PC-9 (cell line): ENCODE data around the gene LRP1. TPM values are rescaled to one million over a fixed set of nuclear protein-coding genes. Genes with fewer than 3 reads are reported as not detected.

ENCODE experiments used
- BruUV-seq: library from RNA; stranded (reverse); fragments of 400-500 nt; replicated peaks from 2 replicates; lab custom pipeline; 2021; lab: Mats Ljungman, UMichigan
- CTCF ChIA-PET: fragments of 300-600 bp; sonication (Branson Sonifier 250); formaldehyde crosslinking; loops from one replicate; lab custom pipeline; 2022; ENCODE audit warnings: antibody characterized with exemption; lab: Charles Lee
- POLR2A ChIA-PET: fragments of 300-600 bp; sonication (Branson Sonifier 250); formaldehyde crosslinking; loops from one replicate; lab custom pipeline; 2022; ENCODE audit warnings: antibody characterized with exemption; ENCODE audit not compliant: unreplicated experiment; lab: Charles Lee
- DNase-seq, 2 experiments: peaks; one replicate each; pipeline versions ENCODE4 v3.0.0 to v3.0.0-alpha.2; 2015 to 2022; ENCODE audit warnings: mixed read lengths in 1 of 2
- H2AFZ ChIP-seq: fragments of 200-600 bp; sonication (generic); 2 replicates; pipeline ENCODE4 v1.8.1; 2017; ENCODE audit warnings: antibody characterized with exemption
- H3F3A ChIP-seq: fragments of 200-600 bp; sonication (generic); 2 replicates; pipeline ENCODE4 v1.8.1; 2017; ENCODE audit warnings: antibody characterized with exemption, mild to moderate bottlenecking, low read depth; ENCODE audit not compliant: insufficient read depth
- H3K27ac ChIP-seq: fragments of 200-600 bp; sonication (generic); 2 replicates; pipeline ENCODE4 v1.6.1; 2016; ENCODE audit warnings: mixed run types
- H3K27me3 ChIP-seq: fragments of 200-600 bp; sonication (generic); 2 replicates; pipeline ENCODE4 v1.6.1; 2016; ENCODE audit warnings: low read depth, mixed run types; ENCODE audit not compliant: insufficient read depth
- H3K36me3 ChIP-seq: fragments of 200-600 bp; sonication (generic); 2 replicates; pipeline ENCODE4 v1.6.1; 2016; ENCODE audit warnings: low read depth, mixed run types
- H3K4me1 ChIP-seq: fragments of 200-600 bp; sonication (generic); replicated peaks from 2 replicates; pipeline ENCODE4 v1.6.1; 2016; ENCODE audit warnings: mixed run types; ENCODE audit not compliant: insufficient read depth
- H3K4me2 ChIP-seq: fragments of 200-600 bp; sonication (generic); 2 replicates; pipeline ENCODE4 v1.6.1; 2017; ENCODE audit warnings: mixed run types
- H3K4me3 ChIP-seq: fragments of 200-600 bp; sonication (generic); 2 replicates; pipeline ENCODE4 v1.6.1; 2016; ENCODE audit warnings: mixed run types
- H3K79me2 ChIP-seq: fragments of 200-600 bp; sonication (generic); 2 replicates; pipeline ENCODE4 v1.6.1; 2017; ENCODE audit warnings: low read depth, mixed run types
- H3K9me2 ChIP-seq: fragments of 200-600 bp; sonication (generic); 2 replicates; pipeline ENCODE4 v1.8.1; 2017; ENCODE audit warnings: mild to moderate bottlenecking; ENCODE audit not compliant: insufficient read depth
- H3K9me3 ChIP-seq: fragments of 200-600 bp; sonication (generic); 2 replicates; pipeline ENCODE4 v1.8.1; 2016; ENCODE audit warnings: low read depth; ENCODE audit not compliant: insufficient read depth
- H4K20me1 ChIP-seq: fragments of 200-600 bp; sonication (generic); 2 replicates; pipeline ENCODE4 v1.8.1; 2017; ENCODE audit not compliant: insufficient read depth
- CTCF ChIP-seq: fragments of 200-600 bp; sonication (generic); conservative IDR thresholded peaks from 2 replicates; pipeline ENCODE4 v1.6.1; 2017; ENCODE audit warnings: mixed run types, antibody characterized with exemption, mild to moderate bottlenecking, moderate library complexity
- EZH2 ChIP-seq: fragments of 200-600 bp; sonication (generic); IDR thresholded peaks from 2 replicates; pipeline ENCODE4 v1.8.0; 2017; ENCODE audit warnings: antibody characterized with exemption, low read depth
- intact Hi-C: fragments of 100-400 bp; cut with micrococcal nuclease; formaldehyde crosslinking; loops from one replicate; pipeline ENCODE4 v1.10.0; 2022; ENCODE audit not compliant: unreplicated experiment
- total RNA-seq: library from RNA; stranded (reverse); gene quantifications from 2 replicates; pipeline ENCODE4 v1.2.3, GENCODE V29; 2021

LRP1 gene
- total RNA-seq, 1 experiment from 2014 or later: 51.4 TPM

- intact Hi-C loops: no loop called here
- no peak for TF ChIP-seq CTCF
- no peak for TF ChIP-seq EZH2
Measured at GRCh38 chr12:57230381-57231155, 102.3 kb downstream of the LRP1 start.

GRCh38 chr12:57231276-57232021 lies 103.2 kb downstream of the LRP1 start:
- H3K4me2 ChIP-seq: peak overlapping the region; percentile 97
- peaks cover 38% of the 10 kb centered on the region for H3K36me3 ChIP-seq
- POLR2A ChIA-PET: interaction anchor here (0.6 kb wide), 1 partner anchor 60 kb away, joined by 3 read pairs; no protein-coding TSS in a partner anchor
- no peaks in the 10 kb centered on the region for H3K9me3 ChIP-seq
- TF ChIP-seq EZH2: no peak
- TF ChIP-seq CTCF: no peak
- H3K27me3 ChIP-seq: no peaks in the 10 kb centered on the region
- intact Hi-C loops: no loop called here
- H3K4me1 ChIP-seq: peaks cover 30% of the 10 kb centered on the region
- DNase-seq: no peak
- H3K79me2 ChIP-seq: peaks cover 45% of the 10 kb centered on the region
- no TSS peak for BruUV-seq
- H3K9me2 ChIP-seq: no peaks in the 10 kb centered on the region
- H2AFZ ChIP-seq: no peak overlapping the region
- H3K27ac ChIP-seq: peak overlapping the region; percentile 97; the same call in 1 of the 2 replicates
- peak overlapping the region; percentile 95 for H3K4me3 ChIP-seq
- H4K20me1 ChIP-seq: peaks cover 28% of the 10 kb centered on the region
- CTCF ChIA-PET: no interaction called here
- H3F3A ChIP-seq: peaks cover 62% of the 10 kb centered on the region

More at GRCh38 chr12:57230381-57231155, 102.3 kb downstream of the LRP1 start:
- Histone ChIP-seq H2AFZ (no peak overlapping the region), H3K4me2 (peak overlapping the region; percentile 97), H3K4me3 (peak overlapping the region; percentile 95), H3K4me1 (peaks cover 30% of the 10 kb centered on the region), H3K36me3 (peaks cover 38% of the 10 kb centered on the region), H3K27ac (peak overlapping the region; percentile 97), H3K9me3 (no peaks in the 10 kb centered on the region), H3K27me3 (no peaks in the 10 kb centered on the region), H3F3A (peaks cover 53% of the 10 kb centered on the region), H3K9me2 (no peaks in the 10 kb centered on the region), H3K79me2 (peaks cover 45% of the 10 kb centered on the region), H4K20me1 (peaks cover 23% of the 10 kb centered on the region)
- ChIA-PET POLR2A (interaction anchor here (0.5 to 0.8 kb wide), 3 partner anchors 13 to 542 kb away, joined by 3 to 5 read pairs (median 3); no protein-coding TSS in a partner anchor), CTCF (interaction anchor here (0.5 to 1.9 kb wide), 3 partner anchors 8 to 89 kb away, joined by 3 to 30 read pairs (median 14); no protein-coding TSS in a partner anchor)
- DNase-seq: no peak
- BruUV-seq: TSS peak; percentile 46

GRCh38 chr12:57232156-57232756 lies 104.0 kb downstream of the LRP1 start:
- no peak for DNase-seq
- no peak overlapping the region; the same call in 1 of the 2 replicates for H3K4me3 ChIP-seq
- H3K9me3 ChIP-seq: no peaks in the 10 kb centered on the region
- no peak overlapping the region for H2AFZ ChIP-seq
- peaks cover 28% of the 10 kb centered on the region for H4K20me1 ChIP-seq
- ChIA-PET POLR2A (interaction anchor here (0.6 kb wide), 1 partner anchor 61 kb away, joined by 3 read pairs; no protein-coding TSS in a partner anchor), CTCF (no interaction called here)
- H3K79me2 ChIP-seq: peaks cover 45% of the 10 kb centered on the region
- intact Hi-C loops: no loop called here
- peaks cover 68% of the 10 kb centered on the region for H3F3A ChIP-seq
- TF ChIP-seq EZH2 (no peak), CTCF (no peak)
- H3K4me1 ChIP-seq: peaks cover 33% of the 10 kb centered on the region
- no TSS peak for BruUV-seq
- no peaks in the 10 kb centered on the region for H3K9me2 ChIP-seq
- peaks cover 38% of the 10 kb centered on the region for H3K36me3 ChIP-seq
- no peak overlapping the region for H3K27ac ChIP-seq
- H3K27me3 ChIP-seq: no peaks in the 10 kb centered on the region
- peak overlapping the region; percentile 97 for H3K4me2 ChIP-seq
